Midbrain (tissue), 1 donor: ENCODE results near the gene SLC35C1.
"Not testable (repeated sequence)": the region's sequence is repeated elsewhere in the genome, so short reads cannot be mapped to it uniquely, and the experiment has no call there.

Experiments used
- DNase-seq: peaks from one replicate; lab custom pipeline; 2025; lab: John Stamatoyannopoulos, UW

Gene SLC35C1

GRCh38 chr11:45811109-45811435, 6.1 kb downstream of the SLC35C1 start:
- no peak for DNase-seq

GRCh38 chr11:45811571-45812290, 6.8 kb downstream of the SLC35C1 start:
- DNase-seq, result no peak

- DNase-seq, result no peak
These were observed 7.9 kb downstream of the SLC35C1 start for GRCh38 chr11:45812581-45813548.

- no peak for DNase-seq
These were observed 10.8 kb downstream of the SLC35C1 start for GRCh38 chr11:45815747-45816146.

- no peak for DNase-seq
These were observed 11.7 kb downstream of the SLC35C1 start for GRCh38 chr11:45816614-45817013.

GRCh38 chr11:45817191-45817590, 12.2 kb downstream of the SLC35C1 start:
- DNase-seq, result no peak

- DNase-seq, result no peak
These were observed 14.1 kb downstream of the SLC35C1 start for GRCh38 chr11:45818961-45819605.

- no peak for DNase-seq
These were observed 15.4 kb downstream of the SLC35C1 start for GRCh38 chr11:45820211-45820857.

GRCh38 chr11:45826492-45826891, 21.5 kb downstream of the SLC35C1 start:
- DNase-seq, result not testable (repeated sequence)

- no peak for DNase-seq
These were observed 22.2 kb downstream of the SLC35C1 start for GRCh38 chr11:45827123-45827522.

GRCh38 chr11:45828996-45829395, 24.0 kb downstream of the SLC35C1 start:
- no peak for DNase-seq

GRCh38 chr11:45830596-45830995, 25.6 kb downstream of the SLC35C1 start:
- DNase-seq, result no peak

GRCh38 chr11:45832811-45833441, 28.0 kb downstream of the SLC35C1 start:
- DNase-seq, result no peak

- no peak for DNase-seq
These were observed 28.8 kb downstream of the SLC35C1 start for GRCh38 chr11:45833761-45834160.

- no peak for DNase-seq
These were observed 29.4 kb downstream of the SLC35C1 start for GRCh38 chr11:45834298-45834756.

- DNase-seq, result no peak
These were observed 34.3 kb downstream of the SLC35C1 start for GRCh38 chr11:45839204-45839603.

GRCh38 chr11:45840251-45840650, 35.3 kb downstream of the SLC35C1 start:
- not testable (repeated sequence) for DNase-seq

- peak; percentile 87 for DNase-seq
These were observed 38.4 kb downstream of the SLC35C1 start for GRCh38 chr11:45843158-45843924.

GRCh38 chr11:45844822-45845578, 40.1 kb downstream of the SLC35C1 start:
- DNase-seq, result no peak

GRCh38 chr11:45846174-45846675, 41.3 kb downstream of the SLC35C1 start:
- DNase-seq, result no peak
